Activated CD4-positive, alpha-beta T cell treated with anti-CD3 and anti-CD28 coated beads for 4 hours (primary cell): ENCODE measurements around the gene TUBGCP2.
"Not testable (repeated sequence)": the region's sequence is repeated elsewhere in the genome, so short reads cannot be mapped to it uniquely, and the experiment has no call there.

Experiments used
- DNase-seq, 2 donors: peaks; one replicate each; pipeline ENCODE4 v3.0.0-alpha.2; 2020

TUBGCP2 gene

GRCh38 chr10:133242611-133243356 is 65.9 kb downstream of the TUBGCP2 start:
- DNase-seq, result no peak

- no peak for DNase-seq
These were observed 67.0 kb downstream of the TUBGCP2 start for GRCh38 chr10:133241501-133242205.

GRCh38 chr10:133239990-133240389 is 68.7 kb downstream of the TUBGCP2 start:
- no peak for DNase-seq

- DNase-seq, result no peak
These were observed 70.2 kb downstream of the TUBGCP2 start for GRCh38 chr10:133238466-133238804.

GRCh38 chr10:133237588-133238465 is 70.8 kb downstream of the TUBGCP2 start, which contains the start of gene VENTX:
Gene VENTX (plus strand): TSS chr10:133237855. CDS start chr10:133237915, 60 bp downstream.
- DNase-seq, result no peak

GRCh38 chr10:133237241-133237587 is 71.5 kb downstream of the TUBGCP2 start:
- DNase-seq, result no peak

GRCh38 chr10:133236401-133237240 is 72.1 kb downstream of the TUBGCP2 start:
- no peak for DNase-seq

- DNase-seq, result no peak
These were observed 72.7 kb downstream of the TUBGCP2 start for GRCh38 chr10:133235932-133236331.

- no peak for DNase-seq
These were observed 73.3 kb downstream of the TUBGCP2 start for GRCh38 chr10:133235265-133235855.

GRCh38 chr10:133234796-133235195 is 73.9 kb downstream of the TUBGCP2 start:
- not testable (repeated sequence) for DNase-seq

- DNase-seq, result no peak
These were observed 76.6 kb downstream of the TUBGCP2 start for GRCh38 chr10:133231946-133232574.

- DNase-seq, result no peak
These were observed 77.3 kb downstream of the TUBGCP2 start for GRCh38 chr10:133231244-133231945.

- no peak for DNase-seq
These were observed 78.1 kb downstream of the TUBGCP2 start for GRCh38 chr10:133230387-133231195.

- DNase-seq, result no peak
These were observed 78.7 kb downstream of the TUBGCP2 start, which contains the start of gene UTF1 for GRCh38 chr10:133230044-133230361. Gene UTF1 (plus strand): TSS chr10:133230217. CDS start chr10:133230289, 72 bp downstream.

GRCh38 chr10:133229265-133230043 is 79.2 kb downstream of the TUBGCP2 start:
- DNase-seq, result no peak
